K562 (cell line): ENCODE results near the gene RPP38. TPM values are rescaled to one million over a fixed set of nuclear protein-coding genes. Genes with fewer than 3 reads are reported as not detected.

Experiments
- ARID1B ChIP-seq: fragments of 450-650 bp; IDR thresholded peaks from 2 replicates; pipeline ENCODE4 v1.6.1; 2016; ENCODE audit warnings: antibody characterized with exemption, mild to moderate bottlenecking, inconsistent platforms
- ATF1 ChIP-seq, 2 experiments: fragments of 450-650 bp in 1 of 2; IDR thresholded peaks; 2 replicates each; pipeline ENCODE4 v1.6.1; 2016; ENCODE audit warnings: missing compliant biosample characterization in 1 of 2, missing genetic modification characterization in 1 of 2
- BHLHE40 ChIP-seq: IDR thresholded peaks from 2 replicates; pipeline ENCODE4 v1.6.1; 2011; ENCODE audit warnings: low read length, improper control_type of control experiment
- E2F4 ChIP-seq: sonication (generic); formaldehyde crosslinking; IDR thresholded peaks from 2 replicates; pipeline ENCODE4 v1.8.0; 2022; ENCODE audit warnings: mild to moderate bottlenecking, low read depth, missing genetic modification reagents
- E2F6 ChIP-seq, 2 experiments: IDR thresholded peaks; 2 replicates each; pipeline ENCODE4 v1.6.1; 2011; ENCODE audit warnings: borderline replicate concordance in 1 of 2, control low read depth in 1 of 2, low read depth in 1 of 2, low read length in 1 of 2, mild to moderate bottlenecking in 1 of 2, mixed read lengths in 1 of 2, moderate library complexity in 1 of 2; ENCODE audit not compliant: insufficient read depth in 1 of 2, insufficient read length in 1 of 2, poor library complexity in 1 of 2, severe bottlenecking in 1 of 2; ENCODE audit errors: extremely low read depth in 1 of 2
- HBP1 ChIP-seq: fragments of 450-650 bp; formaldehyde crosslinking; IDR thresholded peaks from 2 replicates; pipeline ENCODE4 v1.4.0; 2022; ENCODE audit warnings: missing genetic modification characterization
- MXD1 ChIP-seq: fragments of 250-450 bp; sonication (Bioruptor Pico); IDR thresholded peaks from 2 replicates; pipeline ENCODE4 v1.8.0; 2021; ENCODE audit warnings: borderline replicate concordance, mild to moderate bottlenecking, moderate library complexity; ENCODE audit not compliant: poor library complexity, severe bottlenecking
- SRF ChIP-seq, 2 experiments: fragments of 250-450, 450-650 bp in 1 of 2; sonication (Bioruptor Pico) in 1 of 2; sonication (generic) in 1 of 2; formaldehyde crosslinking; IDR thresholded peaks; 2 replicates each; pipeline versions ENCODE4 v1.5.0 to v1.5.1; 2020 to 2022; ENCODE audit warnings: mild to moderate bottlenecking in 1 of 2, missing genetic modification reagents in 1 of 2
- ZHX1 ChIP-seq: fragments of 150-350 bp; conservative IDR thresholded peaks from 2 replicates; pipeline ENCODE4 v1.6.1; 2014; ENCODE audit warnings: low read length
- polyA plus RNA-seq, 8 experiments: library from polyadenylated mRNA; depleted of rRNA in 4 of 8; stranded (reverse) in 5 of 8; unstranded in 3 of 8; fragments of >200 nt; fragmentation: Nextera tagmentation in 2 of 8; fragmentation: Illumina TruSeq in 1 of 8; extraction: Ambion mirVana in 2 of 8; extraction: Trizol in 1 of 8; gene quantifications; 2 replicates each; pipeline versions ENCODE4 v1.2.1 to v1.2.3, GENCODE V29; 2011 to 2014; ENCODE audit warnings: inconsistent platforms in 1 of 8, missing spikeins in 1 of 8
- total RNA-seq, 7 experiments: library from RNA; depleted of rRNA in 6 of 7; stranded (reverse); fragments of >200 nt in 6 of 7; fragmentation: Illumina TruSeq in 2 of 7; extraction: Trizol in 2 of 7; gene quantifications; 2 replicates each; pipeline versions ENCODE4 v1.2.1 to v1.2.3, GENCODE V29; 2011 to 2021; ENCODE audit warnings: low replicate concordance in 1 of 7

The RPP38 gene
- total and polyA plus RNA-seq, 9 of the 15 experiments (the other 6 are each of a cell fraction or from before 2014, with no cell fraction given): 26.3 to 58.6 (median 33.8) TPM

GRCh38 chr10:15072358-15072757, 24.8 kb upstream of the RPP38 start (continued):
- TF ChIP-seq ZHX1 (no peak), BHLHE40 (no peak), HBP1 (CRISPR knock-in tag) (no peak), ARID1B (0 out of 2 replicates have a peak, but pooled peaks have one; percentile 18), E2F4 (no peak), E2F6 (IDR thresholded peaks at IDR 0.05; ENCODE audit: borderline replicate concordance in 1 of 2, extremely low read depth in 1 of 2, insufficient read depth in 1 of 2, insufficient read length in 1 of 2, low read depth in 1 of 2, low read length in 1 of 2, poor library complexity in 1 of 2, severe bottlenecking in 1 of 2) (no peak), MXD1 (CRISPR knock-in tag) (no peak), SRF (CRISPR knock-in tag; IDR thresholded peaks at IDR 0.05) (no peak), ATF1 (CRISPR knock-in tag; IDR thresholded peaks at IDR 0.05) (no peak), ATF1 (tag; IDR thresholded peaks at IDR 0.05) (no peak)
